Endothelial cell of umbilical vein (primary cell): ENCODE measurements around the gene MYO5B. TPM values are rescaled to one million over a fixed set of nuclear protein-coding genes. Genes with fewer than 3 reads are reported as not detected.

Experiments
- BruUV-seq: library from RNA; stranded (reverse); fragments of 400-500 nt; replicated peaks from 2 replicates; lab custom pipeline; 2021; lab: Mats Ljungman, UMichigan
- CTCF ChIA-PET: fragments of 300-600, 350-600 bp; sonication (Branson Sonifier 250); formaldehyde crosslinking; loops from one replicate; lab custom pipeline; 2021; ENCODE audit warnings: antibody characterized with exemption, inconsistent platforms; lab: Charles Lee
- POLR2A ChIA-PET: fragments of 300-600, 350-600 bp; sonication (Branson Sonifier 250); formaldehyde crosslinking; loops from one replicate; lab custom pipeline; 2021; ENCODE audit warnings: antibody characterized with exemption, inconsistent platforms; lab: Charles Lee
- DNase-seq: peaks from one replicate; pipeline ENCODE4 v3.0.0-alpha.2; 2011; ENCODE audit warnings: low read depth, low spot score
- FAIRE-seq: peaks from 2 replicates; lab custom pipeline; 2011; peaks lifted over from hg19 to GRCh38; lab: Jason Lieb, UNC
- H2AFZ ChIP-seq: 2 replicates; pipeline ENCODE4 v1.6.0; 2012; ENCODE audit warnings: low read depth, low read length, control low read depth, inconsistent platforms
- H3K27ac ChIP-seq: 2 replicates; pipeline ENCODE4 v1.5.1; 2011; ENCODE audit warnings: low read depth, mild to moderate bottlenecking, control low read depth, low read length, moderate library complexity; ENCODE audit not compliant: insufficient read depth
- H3K27me3 ChIP-seq, 2 experiments: 2 replicates each; pipeline versions ENCODE4 v1.6.0 to v1.6.1; 2011; ENCODE audit warnings: low read length in 2 of 2, mixed read lengths in 1 of 2; ENCODE audit not compliant: control insufficient read depth in 2 of 2, insufficient read depth in 2 of 2
- H3K36me3 ChIP-seq, 2 experiments: 2 replicates in 1 of 2; 3 replicates in 1 of 2; pipeline ENCODE4 v1.5.1; 2011; ENCODE audit warnings: low read length in 2 of 2, mild to moderate bottlenecking in 1 of 2, moderate library complexity in 1 of 2; ENCODE audit not compliant: control insufficient read depth in 2 of 2, insufficient read depth in 2 of 2; ENCODE audit errors: extremely low read depth in 1 of 2
- H3K4me1 ChIP-seq: 3 replicates; pipeline ENCODE4 v1.5.1; 2011; ENCODE audit warnings: mild to moderate bottlenecking, low read length; ENCODE audit not compliant: control insufficient read depth, insufficient read depth; ENCODE audit errors: extremely low read depth
- H3K4me2 ChIP-seq: 2 replicates; pipeline ENCODE4 v1.6.1; 2011; ENCODE audit warnings: low read length, control low read depth, mixed read lengths; ENCODE audit not compliant: insufficient read depth
- H3K4me3 ChIP-seq, 3 experiments: fragments of 200-600 bp in 1 of 3; sonication (generic), shearing (Covaris generic) in 1 of 3; replicated peaks in 1 of 3; 2 replicates each; pipeline ENCODE4 v1.5.1; 2011 to 2016; ENCODE audit warnings: control low read depth in 3 of 3, low read length in 3 of 3, mild to moderate bottlenecking in 2 of 3, inconsistent platforms in 1 of 3, low read depth in 1 of 3, moderate library complexity in 1 of 3; ENCODE audit not compliant: insufficient read depth in 1 of 3
- H3K79me2 ChIP-seq: 2 replicates; pipeline ENCODE4 v1.6.0; 2012; ENCODE audit warnings: low read length, inconsistent platforms; ENCODE audit not compliant: control insufficient read depth, insufficient read depth
- H3K9ac ChIP-seq: replicated peaks from 2 replicates; pipeline ENCODE3; 2011; ENCODE audit warnings: low read length, control low read depth; ENCODE audit not compliant: insufficient read depth; ENCODE audit errors: extremely low read depth
- H3K9me1 ChIP-seq: replicated peaks from 3 replicates; pipeline ENCODE4 v1.6.0; 2011; ENCODE audit warnings: mild to moderate bottlenecking, low read length; ENCODE audit not compliant: control insufficient read depth, insufficient read depth; ENCODE audit errors: extremely low read depth
- H3K9me3 ChIP-seq: replicated peaks from 2 replicates; pipeline ENCODE4 v1.5.1; 2012; ENCODE audit warnings: low read length, inconsistent platforms; ENCODE audit not compliant: control insufficient read depth, insufficient read depth
- H4K20me1 ChIP-seq: replicated peaks from 2 replicates; pipeline ENCODE3; 2011; ENCODE audit warnings: mild to moderate bottlenecking, low read length; ENCODE audit not compliant: control insufficient read depth, insufficient read depth; ENCODE audit errors: extremely low read depth
- CTCF ChIP-seq, 2 donors: IDR thresholded peaks; 1 replicate in 1 of 2; 2 replicates in 1 of 2; pipeline ENCODE4 v1.5.1; 2011; ENCODE audit warnings: low read length in 2 of 2, mild to moderate bottlenecking in 2 of 2, moderate library complexity in 2 of 2, control low read depth in 1 of 2, inconsistent platforms in 1 of 2, low read depth in 1 of 2; ENCODE audit not compliant: insufficient read depth in 1 of 2; ENCODE audit errors: extremely low read depth in 1 of 2
- EZH2 ChIP-seq: IDR thresholded peaks from 2 replicates; pipeline ENCODE4 v1.6.1; 2012; ENCODE audit warnings: borderline replicate concordance, low read depth, mild to moderate bottlenecking, moderate library complexity, low read length, inconsistent platforms; ENCODE audit not compliant: severe bottlenecking
- FOS ChIP-seq: IDR thresholded peaks from 2 replicates; pipeline ENCODE4 v1.6.1; 2011; ENCODE audit warnings: mild to moderate bottlenecking, low read length, moderate library complexity, borderline replicate concordance; ENCODE audit not compliant: insufficient read depth
- GATA2 ChIP-seq: IDR thresholded peaks from 2 replicates; pipeline ENCODE4 v1.7.0; 2011; ENCODE audit warnings: low read depth, mild to moderate bottlenecking, moderate library complexity, mixed read lengths, low read length; ENCODE audit not compliant: insufficient read length, insufficient read depth
- JUN ChIP-seq: IDR thresholded peaks from 2 replicates; pipeline ENCODE4 v1.6.1; 2011; ENCODE audit warnings: borderline replicate concordance, low read depth; ENCODE audit not compliant: insufficient read length, insufficient read depth
- MAX ChIP-seq: IDR thresholded peaks from 2 replicates; pipeline ENCODE4 v1.6.1; 2011; ENCODE audit not compliant: insufficient read depth, insufficient read length
- MYC ChIP-seq: IDR thresholded peaks from one replicate; pipeline ENCODE4 v1.6.1; 2011; ENCODE audit warnings: mild to moderate bottlenecking, low read depth, low read length
- POLR2A ChIP-seq: IDR thresholded peaks from 2 replicates; pipeline ENCODE4 v1.6.1; 2012; ENCODE audit warnings: low read depth, mild to moderate bottlenecking, control low read depth, low read length
- POLR2AphosphoS5 ChIP-seq: IDR thresholded peaks from 2 replicates; pipeline ENCODE4 v1.6.1; 2012; ENCODE audit warnings: low read depth, mild to moderate bottlenecking, control low read depth, low read length, moderate library complexity; ENCODE audit not compliant: insufficient read depth
- dilution Hi-C: fragments of 300-500 bp; cut with MboI; formaldehyde crosslinking; loops from one replicate; pipeline ENCODE4 v1.15.0; 2019; ENCODE audit warnings: low sequenced_read_pairs; ENCODE audit not compliant: extremely low pct_ligation_motif_present
- intact Hi-C: fragments of 100-400 bp; cut with micrococcal nuclease; formaldehyde crosslinking; loops from one replicate; pipeline ENCODE4 v1.10.0; 2022
- polyA plus RNA-seq, 4 experiments: library from polyadenylated mRNA; depleted of rRNA in 3 of 4; stranded (reverse) in 3 of 4; unstranded in 1 of 4; fragments of >200 nt; gene quantifications; 2 replicates each; pipeline versions ENCODE4 v1.2.1 to v1.2.3, GENCODE V29; 2011 to 2012; ENCODE audit warnings: missing spikeins in 1 of 4
- total RNA-seq: library from RNA; stranded (reverse); gene quantifications from 2 replicates; pipeline ENCODE4 v1.2.3, GENCODE V29; 2021

MYO5B gene
- total and polyA plus RNA-seq, 2 donors (not counting 3 experiments of a cell fraction or from before 2014, with no cell fraction given): 0.54 to 1.1 TPM

- Histone ChIP-seq H3K36me3 (no peaks in the 10 kb centered on the region), H2AFZ (no peak overlapping the region), H3K27me3 (no peaks in the 10 kb centered on the region), H3K79me2 (no peaks in the 10 kb centered on the region), H3K9me1 (no peaks in the 10 kb centered on the region), H3K4me3 (no peak overlapping the region), H3K4me1 (no peaks in the 10 kb centered on the region), H4K20me1 (no peaks in the 10 kb centered on the region), H3K27ac (no peak overlapping the region), H3K9ac (no peak overlapping the region), H3K4me2 (no peak overlapping the region), H3K9me3 (no peaks in the 10 kb centered on the region)
- ChIA-PET POLR2A (no interaction called here), CTCF (interaction anchor here (0.5 to 6.5 kb wide), 9 partner anchors 10 to 663 kb away, joined by 3 to 199 read pairs (median 8); partner anchors contain the start of gene MBD1)
- dilution Hi-C loops (no loop called here), intact Hi-C loops (loop anchor here (1.0 to 2.0 kb wide), 2 partner anchors 139 to 210 kb away; no protein-coding TSS in a partner anchor)
- peak; percentile 78 for FAIRE-seq
- peak; percentile 20 for DNase-seq
- no peak for TF ChIP-seq MYC
- TF ChIP-seq CTCF (IDR thresholded peaks at IDR 0.05; ENCODE audit: extremely low read depth in 1 of 2, insufficient read depth in 1 of 2, low read depth in 1 of 2, low read length in 2 of 2): peak in 1 of 2 donors; percentile 41
- no TSS peak for BruUV-seq
Observed at GRCh38 chr18:50218432-50219197, 23.7 kb upstream of the MYO5B start.

- DNase-seq: no peak
- H3K4me3 ChIP-seq: no peak overlapping the region
- ChIA-PET POLR2A (no interaction called here), CTCF (interaction anchor here (2.4 kb wide), 1 partner anchor 9 kb away, joined by 12 read pairs; no protein-coding TSS in a partner anchor)
- BruUV-seq: no TSS peak
- H3K9ac ChIP-seq: no peak overlapping the region
- no peaks in the 10 kb centered on the region for H3K27me3 ChIP-seq
- no peaks in the 10 kb centered on the region for H3K79me2 ChIP-seq
- H4K20me1 ChIP-seq: no peaks in the 10 kb centered on the region
- no peaks in the 10 kb centered on the region for H3K9me3 ChIP-seq
- TF ChIP-seq GATA2 (no peak), POLR2AphosphoS5 (no peak), JUN (no peak), EZH2 (no peak), CTCF (IDR thresholded peaks at IDR 0.05; ENCODE audit: extremely low read depth in 1 of 2, insufficient read depth in 1 of 2, low read depth in 1 of 2, low read length in 2 of 2) (no peak), POLR2A (no peak), MAX (no peak), FOS (no peak), MYC (no peak)
- intact Hi-C loops (loop anchor here (10.0 kb wide), 1 partner anchor 695 kb away; no protein-coding TSS in a partner anchor), dilution Hi-C loops (no loop called here)
- no peaks in the 10 kb centered on the region for H3K9me1 ChIP-seq
- no peak overlapping the region for H2AFZ ChIP-seq
- H3K4me1 ChIP-seq: no peaks in the 10 kb centered on the region
- H3K4me2 ChIP-seq: no peak overlapping the region
- no peak for FAIRE-seq
- no peak overlapping the region for H3K27ac ChIP-seq
- no peaks in the 10 kb centered on the region for H3K36me3 ChIP-seq
Observed at GRCh38 chr18:50209311-50209710, 14.4 kb upstream of the MYO5B start.
